Limb (tissue), 2 donors: ENCODE measurements around the gene GALNT2.

Experiments
- DNase-seq, 2 donors: peaks; one replicate each; pipeline ENCODE4 v3.0.0-alpha.2; 2016; ENCODE audit errors: extremely low spot score in 2 of 2

Gene GALNT2

DNA sequence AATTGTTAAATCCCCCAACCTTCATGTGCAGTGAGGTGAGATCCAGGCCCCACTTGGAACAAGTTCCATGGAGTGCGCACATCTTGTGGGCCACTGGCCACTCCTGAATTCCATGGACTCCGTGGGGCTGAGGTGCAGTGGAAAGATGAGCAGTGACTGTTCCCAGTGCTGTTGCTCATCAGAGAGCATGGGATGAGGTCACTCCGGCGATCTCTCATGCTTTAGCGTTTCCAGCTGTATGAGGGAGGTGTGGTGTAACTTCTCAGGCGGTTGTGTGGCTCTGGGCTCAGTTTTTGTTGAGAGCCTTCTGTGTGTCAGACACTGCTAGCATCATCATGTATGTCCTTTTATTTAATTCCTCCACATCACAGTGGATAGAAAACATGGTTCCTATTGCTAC is 96.2 kb downstream of the GALNT2 start:
- peak in 1 of 2 donors; percentile 19 for DNase-seq

DNA sequence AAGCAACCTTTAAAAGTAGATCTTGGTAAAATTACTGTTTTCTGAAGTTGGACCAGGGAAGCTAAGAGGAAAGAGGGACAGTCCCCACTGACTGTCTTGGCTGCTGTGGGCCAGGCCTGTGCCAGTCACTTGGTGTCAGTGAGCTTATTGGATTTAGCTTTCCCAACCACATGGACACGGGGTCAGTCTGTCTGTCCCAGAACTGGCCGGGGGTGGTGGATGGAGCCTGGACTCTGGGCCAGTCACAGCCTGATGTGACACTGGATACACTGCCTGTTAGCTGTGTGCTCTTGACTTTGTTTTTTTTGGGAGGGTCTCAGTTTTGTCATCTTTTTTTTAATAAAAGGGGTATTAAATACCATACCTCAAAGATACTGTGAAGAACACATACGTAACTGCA is 96.7 kb downstream of the GALNT2 start:
- peak in 1 of 2 donors; percentile 15 for DNase-seq

DNA sequence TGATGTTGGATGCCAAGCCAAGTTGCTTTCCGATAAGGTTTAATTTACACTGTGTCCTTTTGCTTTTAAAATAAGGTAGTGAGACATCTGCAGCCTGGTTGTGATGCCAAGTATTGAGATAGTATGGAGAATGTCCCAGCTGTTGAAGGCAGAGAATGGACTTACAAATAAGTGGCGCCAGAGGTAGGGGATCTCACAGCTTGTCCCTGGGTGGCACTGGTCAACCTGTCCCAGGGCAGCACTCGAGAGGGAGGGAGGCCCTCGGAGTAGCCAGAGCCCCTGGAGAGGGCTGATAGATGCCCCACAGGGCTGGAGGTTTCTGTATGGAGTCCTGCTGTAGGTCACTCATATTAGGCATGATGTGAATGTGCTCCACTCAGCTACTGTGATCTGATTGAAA is 98.5 kb downstream of the GALNT2 start:
- DNase-seq: no peak

DNA sequence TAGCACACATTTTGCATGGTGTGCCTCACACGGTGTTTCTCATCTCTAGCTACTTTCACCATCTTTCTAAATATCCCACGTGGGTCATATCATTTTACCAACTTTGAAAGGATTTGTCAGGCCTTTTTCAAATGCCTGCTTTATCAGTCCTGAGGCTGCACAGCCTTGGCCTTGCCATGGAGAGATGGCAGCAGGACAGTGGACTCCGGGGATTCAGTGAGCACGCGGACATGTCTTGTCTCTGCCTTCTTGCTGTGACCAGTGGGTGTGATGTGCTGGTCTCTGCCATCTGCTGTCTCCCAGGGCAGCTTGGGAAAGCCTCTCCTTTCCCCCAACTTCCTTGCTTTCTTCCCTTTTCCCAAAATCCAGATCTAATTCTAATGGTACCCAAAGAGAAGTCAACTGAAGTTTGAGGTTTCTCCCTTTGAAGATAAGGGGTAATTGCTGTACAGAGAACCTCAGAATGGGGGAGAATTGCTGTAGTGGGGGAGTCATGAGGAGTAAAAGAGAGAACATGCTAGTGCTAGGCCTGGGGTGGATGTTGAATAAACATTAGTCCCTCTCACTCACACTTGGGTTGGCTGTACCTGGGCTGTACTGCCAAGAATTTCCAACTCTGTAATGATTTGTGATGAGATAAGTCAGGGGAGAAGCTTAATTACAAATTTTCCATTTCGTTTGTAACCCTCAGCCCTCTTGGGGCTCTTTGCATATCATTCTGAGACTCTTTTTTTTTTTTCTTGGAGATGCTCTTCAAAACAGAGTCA is 99.5 kb downstream of the GALNT2 start:
- DNase-seq: no peak

DNA sequence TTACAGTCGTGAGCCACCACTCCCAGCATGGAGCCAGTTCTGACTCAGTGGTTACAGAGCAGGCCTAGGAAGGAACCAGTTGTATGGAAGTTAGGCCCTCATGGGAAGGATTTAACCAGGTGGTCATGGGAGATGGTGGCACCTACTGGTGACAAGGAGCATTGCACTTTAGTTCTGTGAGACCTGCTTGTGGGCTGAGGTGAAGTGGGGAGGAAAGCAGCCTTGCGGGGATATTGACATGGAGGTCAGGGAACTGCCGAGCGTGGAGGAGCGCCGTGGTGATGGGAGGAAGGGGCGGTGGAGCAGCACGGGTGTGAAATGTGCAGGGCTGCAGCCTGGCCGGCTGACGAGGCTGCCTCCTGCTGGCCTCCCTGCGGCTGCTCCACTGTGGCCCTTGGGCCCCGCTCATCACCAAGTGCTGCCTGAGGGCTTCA is 100.4 kb downstream of the GALNT2 start:
- DNase-seq: peak in 1 of 2 donors; percentile 17

DNA sequence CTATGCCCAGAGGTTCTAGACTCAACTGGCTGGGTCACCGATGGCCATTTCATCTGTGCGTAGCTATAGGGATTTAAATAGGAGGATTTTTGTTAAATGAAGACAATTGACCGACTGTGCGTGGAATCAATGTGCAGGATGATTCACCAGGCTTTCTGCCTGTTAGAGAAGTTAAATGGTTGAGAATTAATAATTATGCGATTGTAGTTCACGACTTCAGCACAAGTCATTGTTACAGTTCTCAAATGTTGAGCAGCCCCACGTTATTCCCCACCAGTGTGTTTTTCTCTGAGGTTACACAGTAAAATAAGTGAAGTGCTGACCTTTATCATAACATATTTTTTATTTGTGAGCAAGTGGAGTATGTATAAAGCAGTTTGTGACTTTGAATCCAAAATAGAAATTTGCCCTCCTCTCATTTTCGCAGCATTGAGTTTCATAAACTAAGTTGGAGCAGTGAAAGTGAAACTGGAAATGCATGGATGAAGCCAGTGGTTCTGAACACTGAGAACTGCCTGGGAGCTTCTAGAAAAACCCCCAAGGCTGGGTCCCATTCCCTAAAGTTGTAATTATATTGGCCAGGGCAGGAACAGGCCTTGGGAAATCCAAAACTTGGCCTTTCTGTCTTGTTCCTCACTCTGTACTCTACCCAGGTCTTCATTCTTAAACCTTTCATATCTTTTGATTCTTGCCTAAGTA is 102.6 kb downstream of the GALNT2 start:
- no peak for DNase-seq

DNA sequence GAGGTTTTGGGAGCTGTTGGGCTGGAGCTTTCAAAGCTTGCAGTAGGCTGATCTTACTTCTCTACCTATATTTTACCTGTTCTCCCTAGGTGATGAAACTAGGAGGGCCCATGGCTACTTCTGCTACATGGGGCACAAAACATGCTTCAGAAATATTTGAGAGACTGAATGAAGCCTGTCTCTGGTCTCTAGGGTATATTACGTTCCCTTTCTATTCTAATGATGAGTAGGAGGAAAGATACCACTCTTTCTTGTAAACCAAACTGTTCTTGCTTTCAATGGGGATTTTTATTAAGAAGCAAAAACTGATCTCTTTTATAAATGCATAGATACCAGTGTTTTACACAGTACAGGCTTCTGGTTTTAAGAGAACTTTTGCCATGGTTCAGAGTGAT is 103.1 kb downstream of the GALNT2 start:
- DNase-seq: no peak

DNA sequence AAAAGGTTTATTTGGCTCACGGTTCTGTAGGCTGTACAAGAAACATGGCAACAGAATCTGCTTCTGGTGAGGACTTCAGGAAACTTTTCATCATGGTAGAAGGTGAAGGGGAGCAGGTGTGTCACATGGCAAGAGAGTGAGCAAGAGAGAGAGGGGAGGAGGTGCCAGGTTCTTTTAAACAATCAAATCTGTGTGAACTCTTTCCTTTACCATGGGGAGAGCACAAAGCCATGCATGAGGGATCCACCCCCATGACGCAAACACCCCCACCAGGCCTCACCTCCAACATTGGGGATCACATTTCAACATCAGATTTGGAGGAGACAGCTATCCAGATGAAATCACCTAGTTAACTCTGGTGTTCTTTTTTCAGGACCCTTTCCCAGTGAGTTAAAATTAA is 103.6 kb downstream of the GALNT2 start:
- DNase-seq: peak in 1 of 2 donors; percentile 11

DNA sequence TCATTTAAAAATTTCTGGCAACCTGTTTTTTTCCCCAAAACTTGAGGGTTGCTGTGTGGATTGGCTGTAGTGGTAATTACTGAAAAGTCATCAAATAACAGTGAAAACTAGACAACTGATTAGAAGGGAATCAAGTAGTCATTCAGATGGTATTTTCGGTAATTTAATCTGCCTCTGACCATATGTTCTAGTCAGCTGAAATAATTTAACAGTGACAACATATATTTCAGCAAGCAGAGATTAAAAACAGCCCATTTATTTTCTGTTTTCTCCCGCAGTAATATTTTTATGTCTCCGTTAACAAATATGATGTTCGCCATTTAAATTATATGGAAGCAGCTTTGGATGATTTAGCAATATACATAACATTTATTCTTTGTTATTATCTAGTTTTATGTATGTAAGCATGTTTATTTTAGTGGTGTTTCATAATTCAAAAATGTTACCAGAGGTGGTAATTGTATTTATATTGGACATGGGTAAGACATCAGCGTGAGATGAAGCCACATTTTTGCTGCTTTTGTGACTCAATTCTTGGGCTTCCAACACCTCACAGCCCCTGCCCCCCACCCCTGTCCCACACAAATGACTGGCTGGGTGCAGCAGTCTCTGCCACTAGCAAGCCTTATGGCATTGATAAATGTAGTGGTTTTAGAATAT is 104.4 kb downstream of the GALNT2 start:
- no peak for DNase-seq

DNA sequence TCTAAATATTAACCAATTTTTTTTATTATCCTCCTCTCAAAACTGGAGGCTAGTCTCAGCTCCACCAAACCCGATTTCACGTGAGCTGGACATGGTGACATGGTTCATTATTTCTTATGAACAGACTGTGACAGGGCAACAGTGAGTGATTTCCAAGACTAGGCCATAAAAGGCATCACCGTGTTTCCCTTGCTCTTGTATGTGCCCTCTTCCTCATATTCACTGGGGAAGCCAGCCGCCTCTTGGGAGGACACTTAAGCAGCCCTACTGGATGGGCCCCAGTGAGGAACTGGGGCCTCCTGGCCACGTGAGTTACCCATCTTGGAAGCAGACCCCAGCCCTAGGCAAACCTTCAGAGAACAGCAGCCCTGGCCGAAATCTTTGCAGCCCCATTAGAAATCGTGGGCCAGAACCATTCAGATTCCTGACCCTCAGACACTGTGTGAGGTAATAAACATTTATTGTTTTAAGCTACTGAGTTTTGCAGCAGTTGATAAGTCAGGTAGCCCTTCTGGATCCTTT is 105.0 kb downstream of the GALNT2 start:
- no peak for DNase-seq

DNA sequence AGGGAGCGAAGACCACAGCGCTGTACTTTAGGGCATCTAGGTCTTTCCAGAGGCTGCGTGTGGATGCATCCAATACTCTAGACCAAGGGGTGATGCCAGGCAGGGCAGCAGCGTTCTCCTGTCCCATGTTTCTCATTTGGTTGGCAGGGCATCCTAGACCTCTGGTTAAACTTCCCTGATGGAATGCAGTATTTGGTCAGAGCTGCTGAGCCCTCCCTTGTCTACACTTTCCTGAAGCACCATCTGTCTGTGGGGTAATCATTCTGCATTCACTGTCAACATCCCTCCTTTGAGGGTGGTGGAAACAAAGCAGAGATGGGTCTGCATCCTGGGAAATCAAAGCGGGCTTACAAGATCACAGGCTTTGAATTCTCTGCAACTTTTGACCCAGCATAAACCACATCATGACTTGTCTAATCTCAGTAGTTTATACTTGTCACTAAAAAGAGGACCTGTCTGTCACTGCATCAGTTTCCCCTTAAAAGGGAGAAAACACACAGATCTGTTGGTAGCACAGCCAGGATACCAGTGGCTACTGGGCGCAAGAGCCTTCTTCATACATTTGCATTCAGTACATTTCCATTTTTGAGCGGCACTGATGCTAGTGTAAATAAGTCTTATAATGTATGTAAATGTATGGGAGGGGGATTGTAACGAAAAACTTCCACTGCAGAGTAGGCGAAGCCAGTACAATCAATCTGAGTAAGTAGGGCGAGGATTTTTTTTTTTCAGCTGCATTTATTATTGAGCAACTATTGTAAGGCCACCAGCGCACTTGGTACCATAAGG is 106.3 kb downstream of the GALNT2 start:
- no peak for DNase-seq

DNA sequence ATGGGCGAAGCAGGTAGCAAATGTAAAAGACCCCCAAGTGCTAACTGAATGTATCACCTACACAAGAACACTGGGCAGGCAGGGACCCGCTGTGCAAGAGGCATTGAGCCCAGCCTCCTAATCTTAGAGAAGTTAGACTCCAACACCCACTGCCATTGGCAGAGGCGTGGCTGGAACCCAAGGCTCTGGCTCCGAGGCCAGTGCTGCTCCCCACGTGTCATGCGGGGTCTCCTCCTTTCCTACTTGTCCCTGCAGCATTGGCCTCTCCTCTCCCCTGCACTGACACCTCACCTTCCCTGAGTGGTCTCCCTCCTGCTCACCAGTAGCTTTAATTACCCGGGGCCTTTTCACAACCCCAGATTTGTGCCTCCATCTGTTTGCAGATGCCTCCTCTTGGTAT is 107.0 kb downstream of the GALNT2 start:
- DNase-seq: peak in 1 of 2 donors; percentile 5

DNA sequence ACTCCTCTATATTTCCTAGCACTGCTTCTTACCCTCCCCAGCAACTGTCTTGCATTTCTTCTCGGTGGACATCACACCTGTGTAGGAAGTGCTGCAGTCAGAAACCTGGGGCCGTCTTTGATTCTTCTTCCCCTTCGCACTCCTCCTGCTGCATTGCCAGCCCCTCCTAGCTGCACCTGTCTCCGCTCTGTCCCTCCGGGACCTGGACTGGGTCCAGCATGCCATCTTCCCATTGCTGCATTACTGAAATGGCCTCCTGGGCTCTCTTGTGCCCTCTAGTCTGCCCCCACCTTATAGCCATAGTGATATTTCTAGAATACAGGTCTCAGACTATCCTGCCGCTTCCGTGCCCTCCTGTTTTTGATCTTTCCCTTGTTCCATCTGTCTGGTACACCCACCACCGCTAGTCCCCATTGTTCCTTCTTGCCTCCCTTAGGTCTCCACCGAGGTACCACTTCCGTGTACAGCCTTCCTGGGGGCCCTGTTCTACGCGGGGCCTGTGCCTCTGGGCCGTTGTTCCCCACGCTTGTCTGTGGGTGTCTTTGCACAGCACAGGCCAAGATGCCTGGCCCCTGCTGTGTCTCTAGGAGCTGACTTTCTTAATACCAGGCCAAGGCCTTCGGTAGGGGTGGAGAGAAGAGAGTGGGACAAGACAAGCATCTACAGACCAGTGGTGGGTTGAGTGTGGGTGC is 107.6 kb downstream of the GALNT2 start:
- DNase-seq: no peak

DNA sequence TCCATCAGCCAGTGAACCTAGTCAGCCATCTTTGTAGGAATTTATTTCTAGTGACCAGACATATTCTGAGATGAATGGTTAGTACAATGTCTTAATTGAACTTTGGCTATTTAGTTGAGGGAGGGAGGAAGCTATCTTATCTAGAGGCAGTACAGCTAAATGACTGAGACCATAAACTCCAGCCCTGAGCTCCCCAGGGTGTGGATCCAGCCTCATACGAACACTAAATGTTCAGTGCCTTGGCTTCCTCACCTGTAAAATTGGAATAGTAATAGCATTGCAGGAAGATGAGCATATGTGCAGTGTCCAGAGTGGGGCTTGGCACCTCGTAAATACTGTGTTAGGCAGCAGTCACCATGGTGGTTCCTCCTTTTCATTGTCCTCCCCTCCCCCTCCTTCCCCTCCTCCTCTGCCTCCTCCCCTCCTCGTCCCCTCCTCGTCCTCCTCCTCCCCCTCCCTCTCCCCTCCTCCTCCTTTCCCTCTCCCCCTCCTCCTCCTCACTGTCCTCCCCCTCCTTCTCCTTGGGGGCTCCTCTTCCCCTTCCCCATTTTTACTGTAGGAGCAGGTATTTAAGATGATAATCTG is 108.2 kb downstream of the GALNT2 start:
- DNase-seq: no peak

DNA sequence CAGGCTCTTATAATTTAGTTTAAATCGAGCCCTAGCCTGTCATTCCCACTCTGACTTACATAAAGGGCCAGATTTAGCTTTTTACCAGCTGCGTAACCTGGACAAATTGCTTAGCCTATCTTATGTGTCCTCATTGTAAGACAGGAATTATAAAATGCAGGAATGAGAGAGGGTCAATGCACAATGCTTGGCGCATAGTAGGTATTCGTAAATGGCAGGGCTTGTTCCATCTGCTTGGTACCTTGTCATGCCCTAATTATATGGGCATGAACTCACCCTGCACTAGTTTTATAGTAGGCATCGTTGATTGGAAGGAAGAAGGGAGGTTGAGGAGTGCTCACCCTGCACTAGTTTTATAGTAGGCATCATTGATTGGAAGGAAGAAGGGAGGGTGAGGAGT is 108.8 kb downstream of the GALNT2 start:
- no peak for DNase-seq

DNA sequence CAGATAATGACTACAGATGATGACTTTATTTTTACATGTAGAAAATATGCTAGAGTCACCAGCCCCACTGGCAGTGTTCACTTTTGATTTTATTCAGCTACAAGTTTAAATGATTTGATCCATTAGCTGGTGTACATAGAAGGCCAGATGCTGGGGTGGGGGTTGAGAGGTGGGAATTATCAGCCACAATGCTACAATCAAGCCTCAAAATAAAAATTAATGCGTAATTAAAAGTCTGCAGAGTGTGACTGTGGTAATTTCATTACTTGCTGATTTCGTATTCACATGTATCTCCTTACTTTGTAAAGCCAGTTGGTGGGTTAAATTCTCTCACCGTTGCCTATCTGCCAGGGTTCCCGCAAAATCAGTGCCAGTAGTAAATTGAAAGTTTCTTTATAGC is 109.3 kb downstream of the GALNT2 start:
- no peak for DNase-seq

DNA sequence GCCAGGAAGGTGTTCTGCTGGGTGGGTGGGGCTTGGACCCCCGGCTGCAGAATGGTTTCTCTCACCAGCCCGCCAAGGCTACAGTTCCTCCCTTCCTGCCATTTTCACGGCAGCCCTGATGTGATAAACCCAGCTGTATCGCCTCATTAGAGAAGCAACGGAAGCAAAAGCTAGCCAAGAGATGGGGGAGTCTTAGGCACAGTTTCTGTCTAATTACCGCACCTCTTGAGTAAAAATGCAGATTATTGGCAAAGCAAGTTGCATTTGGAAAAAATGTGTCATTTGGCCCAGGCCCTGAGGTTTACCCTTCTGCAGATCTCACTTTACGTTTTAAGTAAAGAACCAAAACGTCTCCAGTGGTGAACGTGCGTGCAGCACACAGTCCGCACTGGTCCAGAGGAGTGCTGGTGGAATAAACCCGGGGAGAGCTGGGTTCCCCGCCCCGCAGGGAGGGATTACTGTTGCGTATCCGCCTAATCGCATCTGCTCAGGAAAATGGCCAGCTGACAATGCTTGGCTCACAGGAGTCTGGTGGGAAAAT is 109.9 kb downstream of the GALNT2 start:
- DNase-seq: peak; percentile 51 to 65

DNA sequence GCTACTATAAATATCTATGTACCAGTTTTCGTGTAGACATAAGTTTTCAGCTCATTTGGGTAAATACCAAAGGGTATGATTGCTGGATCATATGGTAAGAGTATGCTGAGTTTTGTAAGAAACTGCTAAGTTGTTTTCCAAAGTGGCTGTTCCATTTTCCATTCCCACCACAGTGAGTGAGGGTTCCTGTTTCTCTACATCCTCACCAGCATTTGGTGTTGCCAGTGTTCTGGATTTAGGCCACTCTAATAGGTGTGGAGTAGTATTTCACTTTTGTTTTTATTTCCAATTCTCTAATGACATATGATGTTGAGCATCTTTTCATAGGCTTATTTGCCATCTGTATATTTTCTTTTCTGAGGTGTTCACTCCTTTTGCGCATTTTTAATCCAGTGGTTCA is 112.2 kb downstream of the GALNT2 start:
- DNase-seq: no peak

DNA sequence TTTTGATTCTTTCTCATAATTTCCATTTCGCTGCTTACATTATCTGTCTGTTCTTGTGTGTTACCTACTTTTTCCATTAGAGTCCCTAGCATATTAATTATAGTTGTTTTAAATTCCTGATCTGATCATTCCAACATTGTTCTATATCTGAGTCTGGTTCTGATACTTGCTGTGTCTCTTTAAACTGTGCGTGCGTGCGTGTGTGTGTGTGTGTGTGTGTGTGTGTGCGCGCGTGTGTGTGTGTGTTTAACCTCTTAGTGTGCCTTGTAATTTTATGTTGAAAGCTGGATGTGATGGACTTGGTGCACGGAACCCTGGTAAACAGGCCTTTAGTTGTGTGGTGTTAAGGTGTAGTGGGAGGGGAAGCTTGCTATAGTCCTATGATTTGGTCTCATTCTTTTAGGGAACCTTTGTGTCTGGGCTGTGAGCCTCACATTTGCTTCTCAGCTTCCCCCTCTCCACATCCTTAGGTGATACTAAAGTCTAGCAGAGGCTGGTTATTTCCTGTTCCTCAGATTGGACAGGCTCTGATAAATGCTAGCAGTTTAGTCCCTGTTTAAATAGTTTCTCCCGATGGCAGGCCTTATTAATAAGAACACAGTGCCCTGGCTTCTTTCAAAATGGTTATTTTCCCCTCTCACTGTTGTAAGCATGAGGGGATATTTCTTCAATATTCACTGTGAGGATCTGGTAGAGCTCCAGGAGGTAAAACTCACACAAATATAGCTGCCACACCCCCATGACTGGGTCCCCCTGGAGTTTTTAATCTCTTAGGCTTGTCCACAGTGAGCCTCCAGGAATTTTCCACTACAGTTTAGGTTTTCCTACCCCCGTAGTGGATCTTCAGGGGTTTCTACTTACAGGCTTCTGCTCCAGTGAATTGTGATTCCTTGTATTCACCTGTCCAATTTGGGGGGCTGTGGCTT is 118.3 kb downstream of the GALNT2 start:
- DNase-seq: peak in 1 of 2 donors; percentile 17
